A673 (cell line): Measurements from ENCODE around the gene KMT5C. TPM values are rescaled to one million over a fixed set of nuclear protein-coding genes. Genes with fewer than 3 reads are reported as not detected.

Experiments
- BruUV-seq: library from RNA; stranded (reverse); fragments of 400-500 nt; replicated peaks from 2 replicates; lab custom pipeline; 2021; lab: Mats Ljungman, UMichigan
- CTCF ChIA-PET: fragments of 300-600 bp; sonication (Branson Sonifier 250); formaldehyde crosslinking; loops from one replicate; lab custom pipeline; 2022; ENCODE audit warnings: antibody characterized with exemption; lab: Charles Lee
- POLR2A ChIA-PET: fragments of 300-600 bp; sonication (Branson Sonifier 250); formaldehyde crosslinking; loops from one replicate; lab custom pipeline; 2022; ENCODE audit warnings: antibody characterized with exemption; ENCODE audit not compliant: low non-redundant PET; lab: Charles Lee
- DNase-seq: peaks from one replicate; pipeline ENCODE4 v3.0.0-alpha.2; 2015; ENCODE audit warnings: low spot score
- H3K27ac ChIP-seq: fragments of 200-600 bp; sonication (generic); 2 replicates; pipeline ENCODE4 v1.5.1; 2016; ENCODE audit warnings: mixed run types, low read depth, mild to moderate bottlenecking, mixed read lengths, antibody characterized with exemption, low read length; ENCODE audit not compliant: poor library complexity, severe bottlenecking
- H3K27me3 ChIP-seq: fragments of 200-600 bp; sonication (generic); replicated peaks from 2 replicates; pipeline ENCODE4 v1.6.1; 2017; ENCODE audit warnings: mixed run types, low read depth, mild to moderate bottlenecking, mixed read lengths, antibody characterized with exemption, low read length; ENCODE audit not compliant: insufficient read depth, poor library complexity
- H3K36me3 ChIP-seq: fragments of 200-600 bp; sonication (generic); 2 replicates; pipeline ENCODE4 v1.6.1; 2016; ENCODE audit warnings: mixed run types, mild to moderate bottlenecking, mixed read lengths, antibody characterized with exemption, low read length; ENCODE audit not compliant: insufficient read depth, poor library complexity, severe bottlenecking
- H3K4me1 ChIP-seq: fragments of 200-600 bp; sonication (generic); 2 replicates; pipeline ENCODE4 v1.6.1; 2017; ENCODE audit warnings: mixed run types, mild to moderate bottlenecking, mixed read lengths, antibody characterized with exemption, low read length; ENCODE audit not compliant: insufficient read depth, poor library complexity, severe bottlenecking
- H3K4me3 ChIP-seq: fragments of 200-600 bp; sonication (generic); 2 replicates; pipeline ENCODE4 v1.5.1; 2016; ENCODE audit warnings: low read depth, mixed run types, mild to moderate bottlenecking, mixed read lengths, low read length; ENCODE audit not compliant: poor library complexity, severe bottlenecking
- H3K9me3 ChIP-seq: fragments of 200-600 bp; sonication (generic); 2 replicates; pipeline ENCODE4 v1.6.1; 2016; ENCODE audit warnings: mixed run types, low read depth, mild to moderate bottlenecking, mixed read lengths, antibody characterized with exemption, low read length; ENCODE audit not compliant: poor library complexity, severe bottlenecking
- EZH2 ChIP-seq: fragments of 200-600 bp; sonication (generic); IDR thresholded peaks from 2 replicates; pipeline ENCODE4 v1.6.1; 2017; ENCODE audit warnings: borderline replicate concordance, low read depth, mild to moderate bottlenecking, mixed read lengths, antibody characterized with exemption, low read length; ENCODE audit not compliant: poor library complexity, severe bottlenecking
- intact Hi-C: fragments of 100-400 bp; cut with micrococcal nuclease; formaldehyde crosslinking; loops from one replicate; pipeline ENCODE4 v1.10.0; 2022; ENCODE audit not compliant: unreplicated experiment
- total RNA-seq: library from RNA; stranded (reverse); gene quantifications from 2 replicates; pipeline ENCODE4 v1.2.3, GENCODE V29; 2021
- TF ChIP-seq, protein P1 (sequence below): fragments of 300-800, 200-600 bp; sonication (generic); conservative IDR thresholded peaks from 2 replicates; pipeline ENCODE4 v1.5.1; 2017; ENCODE audit warnings: low read depth, mild to moderate bottlenecking, antibody characterized with exemption, low read length, moderate library complexity, mixed read lengths

The KMT5C gene
- total RNA-seq, 1 experiment from 2014 or later = 19.7 TPM

DNA sequence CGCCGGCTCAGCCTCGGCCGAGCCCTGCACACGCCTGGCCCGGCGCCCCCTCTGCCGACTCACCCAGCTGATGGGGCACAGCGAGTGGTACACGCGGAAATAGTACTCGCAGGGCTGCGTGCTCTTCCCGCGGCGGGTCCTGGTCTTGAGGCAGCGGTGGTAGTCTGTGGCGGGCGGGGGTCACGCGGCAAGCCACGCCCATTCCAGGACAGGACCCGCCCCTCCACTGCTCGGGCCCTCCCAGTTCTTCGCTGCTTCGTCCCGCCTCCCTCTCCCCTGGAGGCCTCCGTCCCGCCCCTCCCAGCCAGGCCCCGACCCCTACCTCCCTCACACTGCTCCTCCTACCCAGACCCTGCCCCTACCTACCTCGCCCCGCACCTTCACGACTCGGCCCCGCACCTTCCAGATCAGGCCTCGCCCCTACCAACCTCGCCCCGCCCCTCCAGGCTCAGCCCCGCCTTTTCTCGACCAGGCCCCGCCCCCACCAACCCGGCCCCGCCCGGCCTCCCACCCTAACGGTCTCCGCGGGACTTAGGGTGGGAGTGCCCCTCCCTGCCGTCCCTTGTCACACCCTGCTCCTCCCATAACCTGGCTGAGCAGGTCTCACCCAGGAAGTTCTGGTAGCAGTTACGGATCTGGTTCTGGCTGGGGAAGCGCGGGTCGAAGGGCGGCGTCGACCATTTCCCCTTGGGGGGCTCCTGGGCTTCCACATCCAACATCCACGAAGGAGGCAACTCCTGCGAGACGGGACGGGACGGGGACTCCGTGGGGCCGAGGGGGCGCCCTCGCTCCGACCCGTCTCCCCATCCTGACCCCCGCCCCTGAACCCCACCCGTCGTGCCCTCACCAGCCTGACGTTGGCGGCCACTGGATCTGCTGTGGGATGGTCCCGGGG lies 14.4 kb downstream of the KMT5C start:
- H3K36me3 ChIP-seq = no peaks in the 10 kb centered on the region
- peak overlapping the region; percentile 56 for H3K4me3 ChIP-seq
- ChIA-PET POLR2A (interaction anchor here (0.7 kb wide), 1 partner anchor 15 kb away, joined by 3 read pairs; no protein-coding TSS in a partner anchor), CTCF (interaction anchor here (0.6 kb wide), 1 partner anchor 197 kb away, joined by 11 read pairs; no protein-coding TSS in a partner anchor)
- peaks cover 32% of the 10 kb centered on the region for H3K27me3 ChIP-seq
- TF ChIP-seq, protein P1, sequence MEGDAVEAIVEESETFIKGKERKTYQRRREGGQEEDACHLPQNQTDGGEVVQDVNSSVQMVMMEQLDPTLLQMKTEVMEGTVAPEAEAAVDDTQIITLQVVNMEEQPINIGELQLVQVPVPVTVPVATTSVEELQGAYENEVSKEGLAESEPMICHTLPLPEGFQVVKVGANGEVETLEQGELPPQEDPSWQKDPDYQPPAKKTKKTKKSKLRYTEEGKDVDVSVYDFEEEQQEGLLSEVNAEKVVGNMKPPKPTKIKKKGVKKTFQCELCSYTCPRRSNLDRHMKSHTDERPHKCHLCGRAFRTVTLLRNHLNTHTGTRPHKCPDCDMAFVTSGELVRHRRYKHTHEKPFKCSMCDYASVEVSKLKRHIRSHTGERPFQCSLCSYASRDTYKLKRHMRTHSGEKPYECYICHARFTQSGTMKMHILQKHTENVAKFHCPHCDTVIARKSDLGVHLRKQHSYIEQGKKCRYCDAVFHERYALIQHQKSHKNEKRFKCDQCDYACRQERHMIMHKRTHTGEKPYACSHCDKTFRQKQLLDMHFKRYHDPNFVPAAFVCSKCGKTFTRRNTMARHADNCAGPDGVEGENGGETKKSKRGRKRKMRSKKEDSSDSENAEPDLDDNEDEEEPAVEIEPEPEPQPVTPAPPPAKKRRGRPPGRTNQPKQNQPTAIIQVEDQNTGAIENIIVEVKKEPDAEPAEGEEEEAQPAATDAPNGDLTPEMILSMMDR = no peak
- no peak for TF ChIP-seq EZH2
- intact Hi-C loops = no loop called here
- H3K27ac ChIP-seq = no peak overlapping the region
- H3K4me1 ChIP-seq = peaks cover 6% of the 10 kb centered on the region
- no TSS peak for BruUV-seq
- peak; percentile 73 for DNase-seq
- H3K9me3 ChIP-seq = no peaks in the 10 kb centered on the region

DNA sequence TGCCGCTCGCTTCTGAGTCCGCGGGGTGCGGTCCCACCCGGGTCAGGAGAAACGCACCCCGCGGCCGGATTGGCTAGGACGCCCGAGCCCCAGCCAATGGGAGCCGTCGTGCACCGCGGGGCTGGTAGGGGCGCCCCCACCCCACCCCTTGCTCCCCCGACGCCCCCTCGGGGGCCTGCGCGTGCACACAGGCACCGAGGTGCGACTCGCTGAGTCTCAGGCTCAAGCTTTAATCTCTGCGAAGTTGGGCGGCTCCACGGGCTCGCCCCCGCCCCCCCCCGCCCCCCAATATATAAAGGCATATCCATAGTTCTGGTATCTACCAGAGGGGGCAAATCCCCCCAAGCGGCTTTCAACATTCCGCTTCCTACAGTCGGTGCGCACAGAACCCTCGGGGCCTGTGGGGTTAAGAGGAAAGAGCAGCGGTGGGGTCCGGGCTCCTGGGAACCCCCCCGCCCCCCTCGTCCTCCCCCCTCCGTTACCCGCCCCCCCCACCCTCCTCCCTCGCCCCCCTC lies 15.1 kb downstream of the KMT5C start, which contains the start of gene COX6B2:
TSS of gene COX6B2 (minus strand) at position 22 of the 515 bp plus-strand sequence. CDS start 198 bp downstream, outside the sequence.
- no peak for TF ChIP-seq EZH2
- TF ChIP-seq, protein P1 = no peak
- no peak for DNase-seq
- intact Hi-C loops = no loop called here
- Histone ChIP-seq H3K27ac (no peak within 1 kb of the TSS), H3K27me3 (peaks cover 32% of the 10 kb centered on the region), H3K9me3 (no peaks in the 10 kb centered on the region), H3K4me1 (peaks cover 6% of the 10 kb centered on the region), H3K36me3 (no peaks in the 10 kb centered on the region), H3K4me3 (peak within 1 kb of the TSS; percentile 56)
- ChIA-PET CTCF (interaction anchor here (0.6 kb wide), 1 partner anchor 198 kb away, joined by 11 read pairs; no protein-coding TSS in a partner anchor), POLR2A (no interaction called here)
- no TSS peak for BruUV-seq

DNA sequence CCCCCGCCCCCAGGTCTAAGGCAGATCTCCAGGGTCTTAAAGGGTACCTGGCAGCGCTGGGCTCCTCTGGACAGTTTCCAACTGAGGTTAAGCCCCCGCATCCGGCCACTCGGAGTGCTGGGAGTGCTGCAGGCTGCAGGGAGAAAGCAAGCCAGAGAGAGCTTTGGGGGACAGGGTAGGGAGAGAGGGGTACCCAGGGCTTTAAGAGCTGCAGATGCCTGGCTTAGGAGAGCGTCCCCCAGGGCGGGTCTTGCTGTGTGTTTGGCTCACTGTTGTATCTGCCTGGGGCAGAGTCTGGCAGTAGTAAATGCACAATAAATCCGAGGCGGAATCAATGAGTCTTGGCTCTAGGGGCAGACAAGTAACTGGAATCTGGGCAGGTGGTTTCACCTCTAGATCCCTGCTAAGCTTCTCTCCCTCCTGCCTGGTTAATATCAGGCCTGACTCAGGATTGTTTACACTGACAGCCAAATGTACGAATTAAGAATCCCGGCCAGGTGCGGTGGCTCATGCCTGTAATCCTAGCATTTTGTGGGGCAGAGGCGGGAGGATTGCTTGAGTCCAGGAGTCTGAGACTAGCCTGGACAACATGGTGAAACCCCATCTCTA lies 15.6 kb downstream of the KMT5C start:
- BruUV-seq = no TSS peak
- ChIA-PET POLR2A (no interaction called here), CTCF (no interaction called here)
- no peaks in the 10 kb centered on the region for H3K9me3 ChIP-seq
- H3K4me3 ChIP-seq = no peak overlapping the region
- DNase-seq = no peak
- H3K27ac ChIP-seq = no peak overlapping the region
- intact Hi-C loops = no loop called here
- H3K36me3 ChIP-seq = no peaks in the 10 kb centered on the region
- H3K4me1 ChIP-seq = peaks cover 6% of the 10 kb centered on the region
- peaks cover 32% of the 10 kb centered on the region for H3K27me3 ChIP-seq
- TF ChIP-seq EZH2 = no peak
- TF ChIP-seq, protein P1 = no peak
